ENCODE results near the gene KCNH3.

KCNH3 gene

DNA sequence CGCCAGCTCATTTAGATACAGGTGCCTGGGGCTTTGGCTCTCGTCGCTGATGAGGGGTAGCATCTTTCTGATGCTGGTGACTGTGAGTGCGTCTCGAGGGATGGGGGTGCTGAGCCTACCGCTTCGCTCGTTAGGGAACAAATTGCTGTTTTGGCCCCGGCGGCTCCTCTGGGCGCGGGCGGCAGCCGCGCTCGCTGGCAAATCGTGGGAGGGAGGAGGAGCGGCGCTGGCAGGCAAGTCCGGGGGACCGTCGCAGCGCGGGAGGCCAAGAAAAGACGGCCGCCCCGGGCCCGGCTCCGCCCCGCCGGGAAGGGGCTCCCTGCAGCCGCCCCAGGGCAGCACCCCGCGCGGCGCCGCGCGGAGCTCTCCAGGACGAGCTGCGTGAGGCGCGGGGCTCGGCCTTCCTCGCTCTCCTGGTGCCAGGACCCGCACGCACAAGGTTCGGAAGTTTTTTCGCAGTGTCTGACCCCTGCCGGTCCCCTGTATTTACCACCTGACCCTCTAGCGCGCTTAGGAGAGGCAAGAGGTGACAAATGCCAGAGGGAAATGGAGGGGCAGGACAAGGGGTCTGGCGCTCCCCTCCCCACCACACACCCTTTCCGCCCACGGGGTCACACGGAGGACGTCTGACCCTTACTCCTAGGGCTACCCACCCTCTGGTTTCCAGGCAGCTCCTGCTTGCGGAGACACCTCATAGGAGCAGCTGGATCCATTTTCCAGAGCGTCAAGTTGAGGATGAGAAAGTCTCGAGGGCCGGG lies 899 bp upstream of the KCNH3 start:
- Histone ChIP-seq H3K4me3 (replicated peaks; ENCODE audit: insufficient read depth, low read length) (peak overlapping the region; percentile 28), H3K27ac (replicated peaks) (no peak overlapping the region), H3K27me3 (ENCODE audit: insufficient read depth, poor library complexity, severe bottlenecking) (peaks cover 24% of the 10 kb centered on the region)
- TF ChIP-seq SPI1 (IDR thresholded peaks at IDR 0.05; ENCODE audit: borderline replicate concordance, low read depth) = no peak
- DNase-seq (ENCODE audit: low read depth in 1 of 2, low spot score in 1 of 2) = peak in 1 of 2 experiments; percentile 35

DNA sequence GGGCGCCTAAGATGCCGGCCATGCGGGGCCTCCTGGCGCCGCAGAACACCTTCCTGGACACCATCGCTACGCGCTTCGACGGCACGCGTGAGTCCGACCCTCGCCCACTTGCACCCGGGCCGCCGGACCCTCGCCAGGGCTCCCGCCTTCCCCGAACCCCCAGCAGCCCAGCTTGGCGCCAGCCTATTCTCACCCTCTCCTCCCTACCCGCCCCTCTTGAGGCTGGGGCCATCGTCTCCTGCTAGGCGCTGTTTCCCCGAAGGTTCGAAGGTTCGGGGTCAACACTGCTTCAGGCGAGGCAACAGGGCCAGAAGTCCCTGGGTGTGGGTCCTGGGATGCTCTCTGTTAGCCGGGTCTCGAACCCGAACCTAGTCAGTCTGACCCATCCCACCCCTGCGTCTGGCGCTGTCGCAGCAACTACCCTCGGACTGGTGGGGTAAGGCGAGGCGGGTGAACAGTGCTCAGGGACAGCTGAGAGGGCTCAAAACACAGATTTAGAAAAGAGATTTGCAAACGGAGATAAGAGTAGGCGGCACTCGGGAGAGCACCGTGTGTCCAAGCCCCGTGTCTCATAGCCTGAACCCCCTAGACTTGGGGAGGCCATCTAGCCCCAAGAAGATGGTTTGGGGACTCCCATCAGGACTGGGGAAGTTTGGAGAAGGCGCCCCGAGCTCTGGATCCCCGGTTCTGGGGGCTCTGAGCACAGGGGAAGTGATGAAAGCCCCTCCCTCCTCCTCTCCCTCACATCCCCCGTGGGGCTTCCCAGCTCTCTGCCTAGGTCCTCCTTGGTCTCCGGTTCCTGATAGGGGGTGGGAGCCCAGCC lies 787 bp downstream of the KCNH3 start:
- DNase-seq (ENCODE audit: low read depth in 1 of 2, low spot score in 1 of 2) = no peak
- no peak for TF ChIP-seq POLR2AphosphoS5 (IDR thresholded peaks at IDR 0.05; ENCODE audit: low read depth)
- TF ChIP-seq, protein P1, sequence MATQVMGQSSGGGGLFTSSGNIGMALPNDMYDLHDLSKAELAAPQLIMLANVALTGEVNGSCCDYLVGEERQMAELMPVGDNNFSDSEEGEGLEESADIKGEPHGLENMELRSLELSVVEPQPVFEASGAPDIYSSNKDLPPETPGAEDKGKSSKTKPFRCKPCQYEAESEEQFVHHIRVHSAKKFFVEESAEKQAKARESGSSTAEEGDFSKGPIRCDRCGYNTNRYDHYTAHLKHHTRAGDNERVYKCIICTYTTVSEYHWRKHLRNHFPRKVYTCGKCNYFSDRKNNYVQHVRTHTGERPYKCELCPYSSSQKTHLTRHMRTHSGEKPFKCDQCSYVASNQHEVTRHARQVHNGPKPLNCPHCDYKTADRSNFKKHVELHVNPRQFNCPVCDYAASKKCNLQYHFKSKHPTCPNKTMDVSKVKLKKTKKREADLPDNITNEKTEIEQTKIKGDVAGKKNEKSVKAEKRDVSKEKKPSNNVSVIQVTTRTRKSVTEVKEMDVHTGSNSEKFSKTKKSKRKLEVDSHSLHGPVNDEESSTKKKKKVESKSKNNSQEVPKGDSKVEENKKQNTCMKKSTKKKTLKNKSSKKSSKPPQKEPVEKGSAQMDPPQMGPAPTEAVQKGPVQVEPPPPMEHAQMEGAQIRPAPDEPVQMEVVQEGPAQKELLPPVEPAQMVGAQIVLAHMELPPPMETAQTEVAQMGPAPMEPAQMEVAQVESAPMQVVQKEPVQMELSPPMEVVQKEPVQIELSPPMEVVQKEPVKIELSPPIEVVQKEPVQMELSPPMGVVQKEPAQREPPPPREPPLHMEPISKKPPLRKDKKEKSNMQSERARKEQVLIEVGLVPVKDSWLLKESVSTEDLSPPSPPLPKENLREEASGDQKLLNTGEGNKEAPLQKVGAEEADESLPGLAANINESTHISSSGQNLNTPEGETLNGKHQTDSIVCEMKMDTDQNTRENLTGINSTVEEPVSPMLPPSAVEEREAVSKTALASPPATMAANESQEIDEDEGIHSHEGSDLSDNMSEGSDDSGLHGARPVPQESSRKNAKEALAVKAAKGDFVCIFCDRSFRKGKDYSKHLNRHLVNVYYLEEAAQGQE (IDR thresholded peaks at IDR 0.05; ENCODE audit: insufficient replicate concordance, low read depth) = no peak
- no peak for TF ChIP-seq GABPA (IDR thresholded peaks at IDR 0.05; ENCODE audit: low read depth)
- no peak for TF ChIP-seq SPI1 (IDR thresholded peaks at IDR 0.05; ENCODE audit: borderline replicate concordance, low read depth)
- TF ChIP-seq, protein P2, sequence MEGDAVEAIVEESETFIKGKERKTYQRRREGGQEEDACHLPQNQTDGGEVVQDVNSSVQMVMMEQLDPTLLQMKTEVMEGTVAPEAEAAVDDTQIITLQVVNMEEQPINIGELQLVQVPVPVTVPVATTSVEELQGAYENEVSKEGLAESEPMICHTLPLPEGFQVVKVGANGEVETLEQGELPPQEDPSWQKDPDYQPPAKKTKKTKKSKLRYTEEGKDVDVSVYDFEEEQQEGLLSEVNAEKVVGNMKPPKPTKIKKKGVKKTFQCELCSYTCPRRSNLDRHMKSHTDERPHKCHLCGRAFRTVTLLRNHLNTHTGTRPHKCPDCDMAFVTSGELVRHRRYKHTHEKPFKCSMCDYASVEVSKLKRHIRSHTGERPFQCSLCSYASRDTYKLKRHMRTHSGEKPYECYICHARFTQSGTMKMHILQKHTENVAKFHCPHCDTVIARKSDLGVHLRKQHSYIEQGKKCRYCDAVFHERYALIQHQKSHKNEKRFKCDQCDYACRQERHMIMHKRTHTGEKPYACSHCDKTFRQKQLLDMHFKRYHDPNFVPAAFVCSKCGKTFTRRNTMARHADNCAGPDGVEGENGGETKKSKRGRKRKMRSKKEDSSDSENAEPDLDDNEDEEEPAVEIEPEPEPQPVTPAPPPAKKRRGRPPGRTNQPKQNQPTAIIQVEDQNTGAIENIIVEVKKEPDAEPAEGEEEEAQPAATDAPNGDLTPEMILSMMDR (IDR thresholded peaks at IDR 0.05; ENCODE audit: insufficient read depth, low read length) = no peak

DNA sequence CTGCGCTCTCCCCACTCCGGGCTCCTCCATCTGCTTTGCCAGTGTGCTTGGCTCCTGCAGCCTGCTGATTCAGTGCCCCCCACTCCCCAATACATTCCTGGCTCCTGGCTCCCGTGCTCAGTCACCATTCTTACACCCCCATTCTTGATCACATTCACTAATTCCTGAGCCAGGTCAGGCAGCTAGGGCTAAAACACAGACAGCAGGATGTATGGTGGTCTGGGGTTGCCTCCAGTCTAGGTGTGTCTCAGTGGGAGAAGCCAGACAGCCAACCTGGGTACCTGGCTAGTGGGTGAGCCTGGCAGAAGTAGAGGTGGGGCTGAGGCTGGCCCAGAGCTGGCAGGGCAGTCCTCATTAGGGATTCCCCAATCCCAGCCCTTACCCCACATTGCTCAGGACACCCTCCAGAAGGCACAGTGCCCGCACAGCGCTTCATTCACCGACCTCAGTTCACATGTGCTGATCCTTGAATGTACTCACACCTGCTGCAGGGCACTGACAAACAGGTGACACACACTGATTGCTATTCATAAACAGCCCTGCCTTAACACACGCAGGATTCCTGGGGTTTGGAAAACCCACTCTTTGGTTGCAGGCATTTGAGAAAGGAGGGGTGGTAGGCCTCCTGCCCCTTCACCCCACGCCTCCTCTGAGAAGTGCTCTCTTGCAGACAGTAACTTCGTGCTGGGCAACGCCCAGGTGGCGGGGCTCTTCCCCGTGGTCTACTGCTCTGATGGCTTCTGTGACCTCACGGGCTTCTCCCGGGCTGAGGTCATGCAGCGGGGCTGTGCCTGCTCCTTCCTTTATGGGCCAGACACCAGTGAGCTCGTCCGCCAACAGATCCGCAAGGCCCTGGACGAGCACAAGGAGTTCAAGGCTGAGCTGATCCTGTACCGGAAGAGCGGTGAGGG lies 1.7 kb downstream of the KCNH3 start:
- peaks cover 26% of the 10 kb centered on the region for H3K27me3 ChIP-seq (ENCODE audit: insufficient read depth, poor library complexity, severe bottlenecking)
- no peak overlapping the region for H3K27ac ChIP-seq (replicated peaks)
- H3K4me3 ChIP-seq (replicated peaks; ENCODE audit: insufficient read depth, low read length) = no peak overlapping the region
- DNase-seq (ENCODE audit: low read depth in 1 of 2, low spot score in 1 of 2) = no peak
- TF ChIP-seq GABPA (IDR thresholded peaks at IDR 0.05; ENCODE audit: low read depth) (no peak), SPI1 (IDR thresholded peaks at IDR 0.05; ENCODE audit: borderline replicate concordance, low read depth) (no peak), POLR2AphosphoS5 (IDR thresholded peaks at IDR 0.05; ENCODE audit: low read depth) (no peak)
- TF ChIP-seq, protein P1 (IDR thresholded peaks at IDR 0.05; ENCODE audit: insufficient replicate concordance, low read depth) = no peak
- TF ChIP-seq, protein P2 (IDR thresholded peaks at IDR 0.05; ENCODE audit: insufficient read depth, low read length) = no peak

More for the DNA sequence above, 787 bp downstream of the KCNH3 start:
- H3K4me3 ChIP-seq (replicated peaks; ENCODE audit: insufficient read depth, low read length) = no peak overlapping the region
- no peak overlapping the region for H3K27ac ChIP-seq (replicated peaks)
- H3K27me3 ChIP-seq (ENCODE audit: insufficient read depth, poor library complexity, severe bottlenecking) = peaks cover 24% of the 10 kb centered on the region
